H1 (cell line): ENCODE results near the gene SLC2A13. TPM values are rescaled to one million over a fixed set of nuclear protein-coding genes. Genes with fewer than 3 reads are reported as not detected.

ENCODE experiments used
- CTCF ChIA-PET: fragments of 300-600 bp; sonication (Branson Sonifier 250); formaldehyde crosslinking; loops from one replicate; lab custom pipeline; 2021; ENCODE audit not compliant: partially characterized antibody; lab: Charles Lee
- POLR2A ChIA-PET: fragments of 300-600 bp; sonication (Branson Sonifier 250); formaldehyde crosslinking; loops from one replicate; lab custom pipeline; 2021; ENCODE audit warnings: inconsistent platforms; ENCODE audit not compliant: partially characterized antibody; lab: Charles Lee
- DNase-seq, 2 experiments: peaks; one replicate each; pipeline versions ENCODE4 v3.0.0 to v3.0.0-alpha.2; 2010 to 2022; ENCODE audit warnings: low spot score in 2 of 2, low read depth in 1 of 2, mixed read lengths in 1 of 2
- FAIRE-seq: peaks from 2 replicates; lab custom pipeline; 2011; peaks lifted over from hg19 to GRCh38; lab: Jason Lieb, UNC
- H2AFZ ChIP-seq: 2 replicates; pipeline ENCODE4 v1.8.1; 2012; ENCODE audit warnings: low read length, inconsistent platforms
- H2AK5ac ChIP-seq: 2 replicates; pipeline ENCODE4 v1.6.1; 2013; ENCODE audit warnings: low read depth, low read length
- H2BK120ac ChIP-seq: replicated peaks from 2 replicates; pipeline ENCODE3; 2013; ENCODE audit warnings: low read depth, low read length, inconsistent platforms
- H2BK12ac ChIP-seq: 2 replicates; pipeline ENCODE4 v1.6.1; 2013; ENCODE audit warnings: low read depth, low read length
- H2BK15ac ChIP-seq: 2 replicates; pipeline ENCODE4 v1.6.1; 2013; ENCODE audit warnings: low read length
- H2BK20ac ChIP-seq: 2 replicates; pipeline ENCODE4 v1.6.1; 2013; ENCODE audit warnings: low read length
- H2BK5ac ChIP-seq: 2 replicates; pipeline ENCODE4 v1.6.1; 2013; ENCODE audit warnings: low read depth, low read length
- H3K14ac ChIP-seq: 2 replicates; pipeline ENCODE4 v1.6.1; 2013; ENCODE audit warnings: inconsistent platforms; ENCODE audit not compliant: insufficient read length
- H3K18ac ChIP-seq: 2 replicates; pipeline ENCODE4 v1.6.1; 2013; ENCODE audit warnings: low read length; ENCODE audit errors: extremely low read depth
- H3K23ac ChIP-seq: 2 replicates; pipeline ENCODE4 v1.6.1; 2013; ENCODE audit warnings: inconsistent platforms; ENCODE audit not compliant: insufficient read length
- H3K23me2 ChIP-seq: 2 replicates; pipeline ENCODE4 v1.6.1; 2013; ENCODE audit warnings: low read depth, low read length
- H3K27ac ChIP-seq: 2 replicates; pipeline ENCODE4 v1.6.1; 2011; ENCODE audit warnings: low read depth, low read length, inconsistent platforms
- H3K27me3 ChIP-seq, 4 experiments: replicated peaks in 1 of 4; 1 replicate in 1 of 4; 2 replicates in 3 of 4; pipeline versions ENCODE4 v1.6.1 to v1.8.1; 2011 to 2013; ENCODE audit warnings: low read length in 3 of 4, mild to moderate bottlenecking in 3 of 4, inconsistent platforms in 2 of 4, mixed read lengths in 2 of 4, moderate library complexity in 1 of 4; ENCODE audit not compliant: control insufficient read depth in 3 of 4, insufficient read depth in 3 of 4; ENCODE audit errors: extremely low read depth in 1 of 4
- H3K36me3 ChIP-seq, 4 experiments: 2 replicates each; pipeline versions ENCODE4 v1.6.1 to v1.8.1; 2011 to 2013; ENCODE audit warnings: mild to moderate bottlenecking in 4 of 4, low read length in 3 of 4, moderate library complexity in 2 of 4, control low read depth in 1 of 4, inconsistent platforms in 1 of 4; ENCODE audit not compliant: insufficient read depth in 4 of 4, control insufficient read depth in 2 of 4
- H3K4ac ChIP-seq: replicated peaks from 2 replicates; pipeline ENCODE3; 2013; ENCODE audit warnings: low read length, low read depth, mixed read lengths, inconsistent platforms; ENCODE audit not compliant: insufficient read length
- H3K4me1 ChIP-seq, 4 experiments: replicated peaks in 1 of 4; 1 replicate in 1 of 4; 2 replicates in 3 of 4; pipeline versions ENCODE4 v1.6.1 to v1.8.1; 2011 to 2013; ENCODE audit warnings: low read length in 3 of 4, inconsistent platforms in 2 of 4, mixed read lengths in 1 of 4; ENCODE audit not compliant: insufficient read depth in 4 of 4, control insufficient read depth in 3 of 4
- H3K4me2 ChIP-seq, 2 experiments: 2 replicates each; pipeline versions ENCODE4 v1.6.1 to v1.8.1; 2011 to 2013; ENCODE audit warnings: low read depth in 2 of 2, low read length in 2 of 2, control low read depth in 1 of 2, inconsistent platforms in 1 of 2, mild to moderate bottlenecking in 1 of 2; ENCODE audit not compliant: insufficient read depth in 1 of 2
- H3K4me3 ChIP-seq, 4 experiments: fragments of 200-600, 300-600 bp in 1 of 4; sonication (generic), shearing (Covaris generic), sonication (Bioruptor Twin) in 1 of 4; 2 replicates each; pipeline versions ENCODE4 v1.5.1 to v1.8.1; 2011 to 2016; ENCODE audit warnings: low read length in 4 of 4, low read depth in 3 of 4, control low read depth in 2 of 4, inconsistent platforms in 2 of 4, mild to moderate bottlenecking in 2 of 4, mixed read lengths in 1 of 4, moderate library complexity in 1 of 4; ENCODE audit not compliant: insufficient read depth in 2 of 4; ENCODE audit errors: extremely low read depth in 1 of 4
- H3K56ac ChIP-seq: replicated peaks from 2 replicates; pipeline ENCODE3; 2013; ENCODE audit warnings: low read depth, mild to moderate bottlenecking, mixed read lengths, low read length, inconsistent platforms; ENCODE audit not compliant: insufficient read length
- H3K79me1 ChIP-seq: 2 replicates; pipeline ENCODE4 v1.6.1; 2013; ENCODE audit warnings: low read depth, low read length, control low read depth
- H3K79me2 ChIP-seq, 2 experiments: 2 replicates each; pipeline versions ENCODE4 v1.6.1 to v1.8.1; 2012 to 2013; ENCODE audit warnings: low read length in 2 of 2, mild to moderate bottlenecking in 2 of 2, inconsistent platforms in 1 of 2; ENCODE audit not compliant: insufficient read depth in 2 of 2, control insufficient read depth in 1 of 2
- H3K9ac ChIP-seq, 4 experiments: replicated peaks in 1 of 4; 1 replicate in 1 of 4; 2 replicates in 3 of 4; pipeline versions ENCODE4 v1.6.1 to v1.8.1; 2011 to 2013; ENCODE audit warnings: low read depth in 3 of 4, low read length in 3 of 4, control low read depth in 2 of 4, mild to moderate bottlenecking in 2 of 4, moderate library complexity in 2 of 4, inconsistent platforms in 1 of 4; ENCODE audit errors: extremely low read depth in 1 of 4
- H3K9me3 ChIP-seq, 2 experiments: 2 replicates each; pipeline versions ENCODE4 v1.6.1 to v1.8.1; 2012 to 2013; ENCODE audit warnings: mild to moderate bottlenecking in 2 of 2, moderate library complexity in 2 of 2, control low read depth in 1 of 2, inconsistent platforms in 1 of 2, low read depth in 1 of 2, low read length in 1 of 2, mixed read lengths in 1 of 2; ENCODE audit not compliant: insufficient read depth in 2 of 2
- H4K20me1 ChIP-seq, 2 experiments: replicated peaks in 1 of 2; 2 replicates each; pipeline versions ENCODE3 to v1.8.1; 2011 to 2013; ENCODE audit warnings: inconsistent platforms in 2 of 2, low read length in 2 of 2, mild to moderate bottlenecking in 1 of 2; ENCODE audit not compliant: insufficient read depth in 2 of 2, control insufficient read depth in 1 of 2
- H4K5ac ChIP-seq: 2 replicates; pipeline ENCODE4 v1.6.1; 2013; ENCODE audit warnings: low read length, low read depth, mixed read lengths, inconsistent platforms; ENCODE audit not compliant: insufficient read length
- H4K8ac ChIP-seq: 2 replicates; pipeline ENCODE4 v1.8.0; 2013; ENCODE audit warnings: mild to moderate bottlenecking, moderate library complexity, low read length, inconsistent platforms; ENCODE audit not compliant: insufficient read depth; ENCODE audit errors: extremely low read depth
- H4K91ac ChIP-seq: replicated peaks from 2 replicates; pipeline ENCODE3; 2013; ENCODE audit warnings: low read length, mixed read lengths, inconsistent platforms; ENCODE audit not compliant: insufficient read length
- ATF2 ChIP-seq: IDR thresholded peaks from 2 replicates; pipeline ENCODE4 v1.6.1; 2012; ENCODE audit warnings: low read length, inconsistent platforms
- BACH1 ChIP-seq: IDR thresholded peaks from 2 replicates; pipeline ENCODE4 v1.6.1; 2012; ENCODE audit warnings: low read length, improper control_type of control experiment
- CBX5 ChIP-seq: fragments of 300-800, 300-1000 bp; sonication (generic); IDR thresholded peaks from 2 replicates; pipeline ENCODE4 v1.7.1; 2016; ENCODE audit warnings: antibody characterized with exemption, low read length, low read depth
- CTCF ChIP-seq, 3 experiments: IDR thresholded peaks; 1 replicate in 2 of 3; 2 replicates in 1 of 3; pipeline versions ENCODE4 v1.5.1 to v1.6.1; 2011; ENCODE audit warnings: low read length in 3 of 3, mild to moderate bottlenecking in 3 of 3, inconsistent platforms in 2 of 3, low read depth in 1 of 3, moderate library complexity in 1 of 3; ENCODE audit not compliant: insufficient read depth in 1 of 3; ENCODE audit errors: control extremely low read depth in 1 of 3
- RAD21 ChIP-seq, 2 experiments: IDR thresholded peaks in 1 of 2; conservative IDR thresholded peaks in 1 of 2; 2 replicates each; pipeline ENCODE4 v1.6.1; 2011; ENCODE audit warnings: low read depth in 2 of 2, low read length in 2 of 2, improper control_type of control experiment in 1 of 2, inconsistent platforms in 1 of 2, mild to moderate bottlenecking in 1 of 2, moderate library complexity in 1 of 2
- WGBS, 2 experiments: shearing (Covaris generic) in 1 of 2; methylation state at CpG; one replicate each; pipeline versions ENCODE4 v1.1.6 to v1.1.7; 2013 to 2015; ENCODE audit warnings: low lambda C conversion rate in 2 of 2, mixed read lengths in 2 of 2, inconsistent platforms in 1 of 2, low coverage in 1 of 2, missing lambda C conversion rate in 1 of 2; ENCODE audit not compliant: insufficient replicate concordance in 2 of 2, insufficient coverage in 1 of 2, insufficient read length in 1 of 2; ENCODE audit errors: extremely low coverage in 1 of 2, missing lambda C conversion rate in 1 of 2; 5-methylcytosine and 5-hydroxymethylcytosine counted together
- polyA plus RNA-seq, 7 experiments: library from polyadenylated mRNA; depleted of rRNA in 3 of 7; stranded (reverse) in 5 of 7; unstranded in 2 of 7; fragments of >200 nt in 5 of 7; fragments of 200-250 nt in 2 of 7; gene quantifications; 1 replicate in 5 of 7; 2 replicates in 1 of 7; 4 replicates in 1 of 7; pipeline versions ENCODE4 v1.2.1 to v1.2.3, GENCODE V29; 2011 to 2013; ENCODE audit warnings: missing spikeins in 2 of 7, mixed read lengths in 2 of 7
- total RNA-seq: library from RNA; stranded (reverse); fragmentation: NEBNext Ultra II Directional; extraction: Animal tissue kit (Norgen Biotek cat#: 25700); gene quantifications from 2 replicates; pipeline ENCODE4 v1.2.1, GENCODE V29; 2021

Gene SLC2A13
- total and polyA plus RNA-seq, 2 of the 8 experiments (the other 6 are each of a cell fraction or from before 2014, with no cell fraction given) = 2.8 to 9.6 TPM

- Histone ChIP-seq H3K27me3 (no peaks in the 10 kb centered on the region), H3K36me3 (no peaks in the 10 kb centered on the region), H3K4me3 (no peak overlapping the region), H3K56ac (no peak overlapping the region), H3K18ac (no peak overlapping the region), H3K9me3 (no peaks in the 10 kb centered on the region), H2BK12ac (no peak overlapping the region), H3K23me2 (no peaks in the 10 kb centered on the region), H4K5ac (no peak overlapping the region), H3K27ac (no peak overlapping the region), H2AFZ (no peak overlapping the region), H2BK120ac (no peak overlapping the region), H3K9ac (no peak overlapping the region), H2AK5ac (no peak overlapping the region), H2BK20ac (no peak overlapping the region), H2BK5ac (no peak overlapping the region), H3K23ac (no peak overlapping the region), H3K79me2 (no peaks in the 10 kb centered on the region), H3K4me2 (no peak overlapping the region)
- FAIRE-seq (peak; percentile 83), DNase-seq (peak in 1 of 2 experiments; percentile 66)
- ChIA-PET CTCF (interaction anchor here (0.6 to 2.3 kb wide), 11 partner anchors 27 to 1178 kb away, joined by 3 to 6 read pairs (median 3); no protein-coding TSS in a partner anchor), POLR2A (no interaction called here)
- WGBS, 2 experiments = 52% methylated on average over 4 of the region's 4 CpGs; no CpG with 5 or more reads in 1 of the 2 experiments
- no peak for TF ChIP-seq BACH1
- peak in 2 of 3 experiments; percentile 58; a peak in 3 of 4 replicates for TF ChIP-seq CTCF (IDR thresholded peaks at IDR 0.05; ENCODE audit: control extremely low read depth in 1 of 3, insufficient read depth in 1 of 3, low read depth in 1 of 3, low read length in 3 of 3)
- no peak for TF ChIP-seq CBX5
- TF ChIP-seq ATF2 = no peak
- peak; percentile 72 to 73 for TF ChIP-seq RAD21 (IDR thresholded peaks at IDR 0.05 in 1 of 2, conservative IDR thresholded peaks at IDR 0.05 in 1 of 2; ENCODE audit: low read depth in 2 of 2, low read length in 2 of 2)
- TF ChIP-seq, all 59 proteins: peak for 2
- Histone ChIP-seq H3K4ac (no peak overlapping the region), H4K20me1 (no peaks in the 10 kb centered on the region), H3K4me1 (no peaks in the 10 kb centered on the region), H3K14ac (no peak overlapping the region), H4K8ac (no peak overlapping the region), H3K79me1 (no peaks in the 10 kb centered on the region), H2BK15ac (no peak overlapping the region), H4K91ac (no peak overlapping the region)
These were observed 47.0 kb upstream of the SLC2A13 start for GRCh38 chr12:40152783-40153383.
